ENCODE results near the gene REP15. TPM values are rescaled to one million over a fixed set of nuclear protein-coding genes. Genes with fewer than 3 reads are reported as not detected.
"Not testable (repeated sequence)": the region's sequence is repeated elsewhere in the genome, so short reads cannot be mapped to it uniquely, and the experiment has no call there.

REP15 gene
- total RNA-seq, 2 donors from 2014 or later = 1.5 to 2.7 TPM

DNA sequence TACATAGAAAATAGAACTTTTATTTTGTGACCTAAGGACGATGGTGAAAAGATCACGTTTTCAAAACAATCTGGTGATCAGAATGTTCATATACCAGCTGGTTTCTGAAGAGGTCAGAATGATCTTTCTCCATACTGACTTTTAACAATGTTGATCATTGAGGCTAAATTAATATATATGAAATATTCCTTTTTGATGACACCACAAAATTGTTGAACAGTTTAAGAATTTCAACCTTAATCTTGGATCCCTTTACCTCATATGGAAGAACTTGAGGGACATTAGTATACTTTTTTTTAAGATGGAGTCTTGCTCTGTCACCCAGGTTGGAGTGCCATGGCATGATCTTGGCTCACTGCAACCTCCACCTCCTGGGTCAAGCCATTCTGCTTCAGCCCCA, 2.8 kb upstream of the REP15 start:
- DNase-seq (ENCODE audit: low spot score) = no peak
- intact Hi-C loops (cut with DNase I) = no loop called here

DNA sequence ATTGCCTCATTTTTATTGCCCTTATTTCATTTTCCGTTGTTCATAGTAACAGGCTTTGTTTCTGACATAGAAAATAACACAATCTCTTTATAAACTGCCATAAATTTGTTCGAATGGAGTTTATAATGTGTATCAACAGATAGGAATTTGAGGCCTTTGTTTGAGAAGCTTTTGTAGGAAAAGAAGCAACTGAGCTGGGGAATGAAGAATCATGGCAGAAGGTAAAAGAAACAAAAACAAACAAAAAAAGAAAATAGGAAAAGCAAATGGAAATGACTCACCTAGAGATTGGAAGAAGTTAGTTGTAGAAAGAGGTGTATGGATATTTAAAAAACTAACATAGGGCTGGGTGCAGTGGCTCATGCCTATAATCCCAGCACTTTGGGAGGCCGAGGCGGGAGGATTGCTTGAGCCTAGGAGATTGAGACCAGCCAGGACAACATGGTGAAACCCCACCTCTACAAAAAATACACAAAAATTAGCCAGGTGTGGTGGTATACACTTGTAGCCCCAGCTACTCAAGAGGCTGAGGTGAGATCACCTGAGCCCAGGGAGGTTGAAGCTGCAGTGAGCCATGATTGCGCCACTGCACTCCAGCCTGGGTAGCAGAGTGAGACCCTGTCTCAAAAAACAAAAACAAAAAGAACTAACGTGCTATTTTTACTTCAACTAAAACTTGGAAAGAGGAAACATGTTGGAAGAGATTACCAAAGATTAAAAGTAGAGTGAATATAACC, 523 bp upstream of the REP15 start:
- intact Hi-C loops (cut with DNase I) = no loop called here
- no peak for DNase-seq (ENCODE audit: low spot score)

DNA sequence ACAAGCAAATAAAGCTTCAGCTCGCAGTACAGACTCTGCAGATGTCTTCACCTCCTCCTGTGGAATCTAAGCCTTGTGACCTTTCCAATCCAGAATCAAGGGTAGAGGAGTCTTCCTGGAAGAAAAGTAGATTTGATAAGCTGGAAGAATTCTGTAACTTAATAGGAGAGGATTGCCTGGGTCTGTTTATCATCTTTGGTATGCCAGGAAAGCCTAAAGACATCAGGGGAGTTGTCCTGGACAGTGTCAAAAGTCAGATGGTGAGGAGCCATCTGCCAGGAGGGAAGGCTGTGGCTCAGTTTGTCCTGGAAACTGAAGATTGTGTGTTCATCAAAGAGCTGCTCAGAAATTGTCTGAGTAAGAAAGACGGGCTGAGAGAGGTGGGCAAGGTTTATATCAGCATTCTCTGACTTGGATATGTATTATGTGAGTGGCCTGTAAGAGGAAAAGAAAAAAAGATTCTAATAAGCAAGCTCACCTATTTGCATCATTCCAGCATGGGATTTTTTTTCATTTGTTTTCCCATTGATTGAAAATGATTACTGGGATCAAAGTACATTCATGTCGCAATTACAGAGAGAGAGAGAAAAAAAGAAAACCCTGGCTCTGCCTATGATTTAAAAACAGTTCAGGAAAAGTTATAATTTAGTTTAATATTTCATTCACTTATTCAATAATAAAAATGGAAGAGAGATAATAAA, 767 bp downstream of the REP15 start:
- intact Hi-C loops (cut with DNase I) = no loop called here
- DNase-seq (ENCODE audit: low spot score) = no peak

DNA sequence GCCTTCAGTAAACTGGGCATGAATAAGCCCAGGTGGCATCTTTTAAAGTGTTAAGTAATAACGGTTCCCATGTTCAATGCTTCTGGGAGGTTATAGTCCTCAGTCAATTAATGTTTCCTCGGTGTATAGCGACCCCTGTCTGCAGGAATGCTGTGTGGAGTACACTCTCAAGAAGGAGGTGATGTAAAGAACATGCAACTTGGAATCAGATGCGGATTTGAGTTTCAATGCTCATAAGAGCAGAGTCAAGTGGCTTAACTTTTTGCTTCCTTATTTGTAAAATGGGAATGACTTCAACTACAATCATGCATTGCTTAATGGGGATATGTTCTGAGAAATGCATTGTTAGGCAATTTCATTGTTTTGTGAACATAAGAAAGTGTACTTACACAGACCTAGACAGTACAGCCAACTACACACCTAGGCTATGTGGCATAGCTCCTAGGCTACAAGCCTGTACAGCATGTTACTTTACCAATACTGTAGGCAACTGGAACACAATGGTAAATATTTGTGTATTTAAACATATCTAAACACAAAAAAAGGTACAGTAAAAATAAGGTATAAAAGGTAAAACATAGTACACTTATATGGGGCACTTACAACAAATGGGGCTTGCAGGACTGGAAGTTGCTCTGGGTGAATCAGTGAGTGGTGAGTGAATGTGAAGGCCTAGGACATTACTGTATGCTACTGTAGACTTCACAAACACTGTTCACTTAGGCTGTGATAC, 7.6 kb downstream of the REP15 start:
- intact Hi-C loops (cut with DNase I) = no loop called here
- no peak for DNase-seq (ENCODE audit: low spot score)

DNA sequence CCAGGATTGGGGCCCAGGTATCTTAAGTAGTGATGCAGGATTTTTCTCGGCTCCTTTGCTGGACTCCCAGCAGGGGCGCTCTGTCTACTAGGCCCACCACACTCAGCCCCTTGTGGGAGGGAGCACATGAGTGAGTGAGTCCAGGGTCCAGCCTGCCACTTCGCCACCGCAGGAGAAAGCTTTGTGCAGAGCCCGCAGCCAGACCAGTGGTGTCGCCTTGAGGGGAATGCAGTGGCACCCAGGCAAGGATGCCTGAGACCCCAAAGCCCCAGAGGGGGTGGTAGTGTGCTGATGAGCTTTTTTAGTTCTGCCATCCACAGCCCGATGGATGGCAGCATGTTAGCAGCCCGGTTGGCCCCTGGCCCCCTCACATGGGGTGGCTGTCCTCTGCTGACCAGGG, 9.0 kb downstream of the REP15 start:
- intact Hi-C loops (cut with DNase I) = no loop called here
- DNase-seq (ENCODE audit: low spot score) = no peak

DNA sequence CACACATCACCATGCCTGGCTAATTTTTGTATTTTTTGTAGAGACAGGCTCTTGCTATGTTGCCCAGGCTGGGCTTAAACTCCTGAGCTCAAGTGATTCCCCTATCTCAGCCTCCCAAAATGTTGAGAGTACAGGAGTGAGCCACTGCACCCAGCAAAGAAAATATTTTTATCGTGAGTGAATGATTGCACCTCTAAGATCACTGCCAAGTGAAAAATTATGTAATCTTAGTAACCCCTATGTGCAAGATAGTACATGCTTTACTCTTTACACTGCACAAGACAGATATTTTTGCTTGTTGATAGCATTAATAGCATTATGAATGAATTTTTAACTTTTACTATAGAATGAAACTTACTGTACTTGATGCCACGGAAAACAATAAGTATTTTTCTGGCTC, 11.0 kb downstream of the REP15 start:
- DNase-seq (ENCODE audit: low spot score) = no peak
- intact Hi-C loops (cut with DNase I) = no loop called here

DNA sequence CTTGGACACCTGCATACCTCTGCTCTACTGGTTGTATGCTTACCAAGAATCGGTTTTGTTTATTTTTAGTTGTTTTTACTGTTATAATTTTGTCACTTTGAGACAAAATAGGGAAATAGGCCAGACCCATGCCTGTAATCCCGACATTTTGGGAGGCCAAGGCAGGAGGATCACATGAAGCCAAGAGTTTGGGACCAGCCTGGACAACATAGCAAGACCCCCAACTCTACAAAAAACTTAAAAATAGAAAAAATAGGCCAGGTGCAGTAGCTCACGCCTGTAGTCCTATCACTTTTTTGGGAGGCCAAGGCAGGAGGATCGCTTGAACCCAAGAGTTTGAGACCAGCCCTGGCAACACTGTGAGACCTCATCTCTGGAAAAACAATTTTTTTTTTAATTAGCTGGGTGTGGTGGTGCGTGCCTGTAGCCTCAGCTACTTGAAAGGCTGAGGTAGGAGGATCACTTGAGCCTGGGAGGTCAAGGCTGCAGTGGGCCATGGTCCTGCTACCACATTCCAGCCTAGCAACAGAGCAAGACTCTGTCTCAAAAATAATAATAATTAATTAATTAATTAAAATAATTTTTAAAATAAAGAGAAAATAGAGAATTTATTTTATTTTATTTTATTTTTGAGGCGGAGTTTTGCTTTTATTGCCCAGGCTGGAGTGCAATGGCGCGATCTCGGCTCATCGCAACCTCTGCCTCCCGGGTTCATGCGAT, 13.1 kb downstream of the REP15 start:
- intact Hi-C loops (cut with DNase I) = no loop called here
- DNase-seq (ENCODE audit: low spot score) = no peak

DNA sequence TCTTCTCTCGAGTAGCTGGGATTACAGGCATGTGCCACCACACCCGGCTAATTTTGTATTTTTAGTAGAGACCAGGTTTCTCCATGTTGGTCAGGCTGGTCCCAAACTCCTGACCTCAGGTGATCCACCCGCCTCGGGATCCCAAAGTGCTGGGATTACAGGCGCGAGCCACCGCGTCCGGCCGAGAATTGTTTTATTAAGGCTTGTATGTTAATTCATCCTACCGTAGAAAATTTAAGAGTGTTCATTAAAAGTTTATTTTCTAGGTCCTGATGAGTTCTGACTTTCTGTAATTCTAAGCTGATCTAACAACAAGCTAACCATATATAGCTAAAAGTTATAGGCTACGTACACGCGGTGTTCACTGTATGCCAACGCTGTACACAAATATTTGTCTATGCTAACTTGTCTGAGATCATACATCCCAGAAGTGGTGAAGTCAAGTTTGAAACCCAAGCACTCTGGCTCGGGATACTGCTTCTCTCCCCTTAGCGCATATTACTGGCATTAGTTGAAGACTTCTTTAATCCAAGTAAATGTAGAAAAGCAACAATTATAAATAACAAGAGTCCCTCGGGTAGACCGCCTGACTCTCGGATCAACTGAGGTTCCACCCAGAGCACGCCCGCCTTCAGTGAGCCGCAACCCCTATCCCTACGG, 13.8 kb downstream of the REP15 start:
- no peak for DNase-seq (ENCODE audit: low spot score)
- intact Hi-C loops (cut with DNase I) = no loop called here

DNA sequence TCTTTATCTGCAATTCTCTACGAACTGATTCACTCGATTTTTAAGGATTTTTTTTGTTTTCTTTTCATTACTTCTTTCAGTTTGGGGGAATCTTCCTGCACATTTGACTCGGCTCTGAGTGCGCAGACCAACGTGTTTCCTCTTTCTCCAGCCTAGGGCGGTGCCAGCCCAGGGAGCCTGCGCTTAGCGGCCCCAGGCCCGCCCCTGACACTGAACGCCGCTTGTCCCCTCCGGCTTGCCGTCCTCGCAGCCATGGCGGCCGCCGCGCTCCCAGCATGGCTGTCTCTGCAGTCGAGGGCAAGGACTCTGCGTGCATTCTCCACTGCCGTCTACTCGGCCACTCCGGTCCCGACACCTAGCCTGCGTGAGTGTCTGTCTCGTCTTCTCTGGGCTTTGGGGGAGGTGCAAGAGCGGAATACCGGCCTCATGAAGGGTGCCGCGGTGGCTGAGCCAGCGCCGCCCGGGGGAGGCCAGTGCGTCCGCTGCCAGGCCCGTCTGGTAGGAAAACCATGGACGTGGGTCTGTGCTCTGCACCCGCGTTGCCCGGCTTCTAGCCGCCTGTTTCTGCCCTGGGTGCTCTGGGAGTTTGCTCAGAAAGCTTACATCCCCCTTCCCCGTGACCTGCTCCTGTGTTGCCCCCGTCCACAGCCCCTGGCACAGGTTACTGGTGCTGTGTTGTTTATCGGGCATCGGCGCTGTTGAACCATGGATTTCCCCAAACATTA, 14.5 kb downstream of the REP15 start, which contains the start of gene MRPS35:
Gene MRPS35 (plus strand): TSS at position 241 of the 725 bp plus-strand sequence. CDS start 12 bp downstream, at position 253.
- peak; percentile 98 for DNase-seq (ENCODE audit: low spot score)
- intact Hi-C loops (cut with DNase I) = no loop called here

DNA sequence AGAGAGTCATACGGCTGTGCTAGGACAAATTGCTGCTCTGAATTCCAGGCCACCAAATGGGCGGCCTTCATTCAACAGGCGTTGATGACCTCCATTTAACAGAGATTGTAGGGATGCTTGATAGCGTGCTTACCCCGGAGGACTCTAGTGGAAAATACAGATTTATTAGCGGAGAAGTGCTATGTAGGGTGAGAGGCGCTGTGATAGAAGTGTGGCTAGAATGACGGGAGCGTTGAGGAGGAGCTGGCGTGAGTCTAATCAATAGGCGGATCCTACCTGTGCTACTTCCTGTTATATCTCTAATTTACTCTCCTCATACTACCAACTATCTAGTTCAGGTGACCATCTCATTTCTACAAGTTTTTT, 15.1 kb downstream of the REP15 start:
- no peak for DNase-seq (ENCODE audit: low spot score)
- intact Hi-C loops (cut with DNase I) = no loop called here

DNA sequence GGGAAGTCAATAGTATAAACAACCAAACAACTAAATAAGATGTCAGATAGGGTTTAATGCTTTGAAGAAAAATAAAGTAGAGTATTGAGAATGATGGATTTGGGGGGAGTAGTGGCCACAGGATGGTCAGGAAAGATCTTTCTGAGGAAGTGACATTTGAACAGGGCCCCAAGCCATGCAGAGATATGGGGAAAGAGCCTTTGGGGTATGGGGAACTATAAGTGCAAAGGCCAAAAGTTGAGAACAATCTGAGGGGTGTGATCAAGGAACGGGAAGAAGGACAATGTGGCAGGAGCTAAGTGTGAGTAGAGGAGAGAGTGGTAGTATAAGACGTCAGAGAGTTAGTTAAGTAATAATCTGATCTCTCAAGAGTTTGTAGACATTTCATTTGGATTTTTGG, 15.7 kb downstream of the REP15 start:
- intact Hi-C loops (cut with DNase I) = no loop called here

DNA sequence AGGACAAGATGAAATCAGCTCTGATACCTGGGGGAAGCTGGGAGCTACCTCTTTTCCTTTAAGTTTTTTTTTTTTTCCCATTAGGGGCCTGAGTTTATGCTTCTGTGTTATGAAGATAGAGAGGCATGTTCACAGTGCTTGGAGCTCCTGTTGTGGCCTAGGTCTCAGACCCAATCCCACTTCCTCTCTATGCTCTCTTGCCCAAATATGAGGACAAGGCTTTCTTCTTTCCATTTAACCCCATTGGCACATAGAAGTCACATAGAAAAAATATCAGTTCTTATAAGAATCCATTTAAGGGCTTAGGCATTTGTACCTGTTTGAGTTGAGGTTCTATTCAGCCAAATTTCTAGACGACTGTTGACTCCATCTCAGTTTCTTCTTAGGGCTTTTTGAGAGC, 27.0 kb downstream of the REP15 start:
- intact Hi-C loops (cut with DNase I) = loop anchor here in 1 of 2 donors (10.0 kb wide), 1 partner anchor 92 kb away; no protein-coding TSS in a partner anchor
- no peak for DNase-seq (ENCODE audit: low spot score)

More for the DNA sequence above, 15.7 kb downstream of the REP15 start:
- no peak for DNase-seq (ENCODE audit: low spot score)

DNA sequence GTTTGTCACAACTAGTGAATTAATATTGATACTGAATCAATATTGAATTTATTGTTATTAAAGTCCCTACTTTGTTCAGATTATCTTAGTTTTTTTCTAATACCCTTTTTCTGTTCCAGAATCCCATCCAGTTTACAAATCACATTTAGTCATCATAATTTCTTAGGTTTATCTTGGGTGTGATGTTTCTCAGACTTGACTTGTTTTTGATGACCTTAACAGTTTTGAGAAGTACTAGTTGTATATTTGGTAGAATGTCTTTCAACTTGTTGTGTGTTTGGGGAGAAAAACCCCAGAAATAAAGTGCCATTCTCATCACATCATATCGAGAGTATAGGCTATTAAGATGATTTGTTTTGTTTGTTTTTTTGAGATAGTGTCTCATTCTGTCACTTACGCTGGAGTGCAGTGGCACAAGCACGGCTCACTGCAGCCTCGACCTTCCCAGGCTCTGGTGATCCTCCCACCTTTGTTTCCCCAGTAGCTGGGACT, 33.9 kb downstream of the REP15 start:
- intact Hi-C loops (cut with DNase I) = loop anchor here in 1 of 2 donors (10.0 kb wide), 1 partner anchor 85 kb away; no protein-coding TSS in a partner anchor
- no peak for DNase-seq (ENCODE audit: low spot score)

DNA sequence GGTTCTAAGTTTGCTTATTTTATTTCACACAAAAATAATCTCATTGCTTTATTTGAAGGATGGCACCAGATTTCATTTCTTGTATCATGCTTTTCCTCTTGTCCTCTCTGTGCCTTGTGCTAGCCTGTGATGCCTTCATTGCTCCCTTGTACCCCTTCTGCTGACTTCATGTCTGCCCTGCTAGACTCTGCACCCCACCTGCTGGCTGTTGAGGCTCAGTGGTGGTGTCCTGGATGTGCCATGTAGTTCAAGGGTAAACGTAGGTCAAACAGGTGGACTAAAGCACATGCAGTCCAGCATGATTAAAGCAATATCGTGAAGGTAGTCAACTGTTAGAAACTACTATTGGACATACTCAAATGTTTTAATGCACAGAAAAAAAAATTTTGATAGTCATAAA, 36.0 kb downstream of the REP15 start:
- no peak for DNase-seq (ENCODE audit: low spot score)
- intact Hi-C loops (cut with DNase I) = loop anchor here in 1 of 2 donors (10.0 kb wide), 1 partner anchor 83 kb away; no protein-coding TSS in a partner anchor

DNA sequence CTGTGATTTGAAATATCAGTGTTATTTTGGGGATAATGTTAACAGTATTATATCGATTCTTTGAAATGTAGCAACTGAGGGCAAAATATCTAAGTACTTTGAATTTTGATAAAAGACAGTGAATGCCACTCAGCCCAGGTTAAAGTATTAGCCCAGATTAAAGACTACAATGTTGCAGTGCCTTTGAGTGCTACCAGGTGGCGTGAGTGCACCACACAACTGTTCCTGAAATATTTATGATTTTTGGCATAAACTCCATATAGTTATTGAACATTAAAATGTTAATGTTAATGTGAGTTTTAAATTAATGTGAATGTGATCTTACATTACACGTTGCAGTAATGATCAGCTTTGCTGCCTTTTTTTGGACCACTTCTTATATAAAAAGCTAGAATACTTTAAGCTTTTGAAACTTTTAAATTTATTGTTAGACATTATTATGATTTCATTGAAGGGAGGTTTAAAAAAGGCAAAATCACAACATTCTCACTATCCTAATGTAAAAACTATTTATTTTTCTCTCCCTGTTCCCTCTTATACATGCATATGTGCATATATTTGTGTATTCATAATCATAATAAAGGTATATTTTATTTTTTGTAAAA, 36.9 kb downstream of the REP15 start:
- intact Hi-C loops (cut with DNase I) = loop anchor here in 1 of 2 donors (10.0 kb wide), 1 partner anchor 82 kb away; no protein-coding TSS in a partner anchor
- DNase-seq (ENCODE audit: low spot score) = no peak

DNA sequence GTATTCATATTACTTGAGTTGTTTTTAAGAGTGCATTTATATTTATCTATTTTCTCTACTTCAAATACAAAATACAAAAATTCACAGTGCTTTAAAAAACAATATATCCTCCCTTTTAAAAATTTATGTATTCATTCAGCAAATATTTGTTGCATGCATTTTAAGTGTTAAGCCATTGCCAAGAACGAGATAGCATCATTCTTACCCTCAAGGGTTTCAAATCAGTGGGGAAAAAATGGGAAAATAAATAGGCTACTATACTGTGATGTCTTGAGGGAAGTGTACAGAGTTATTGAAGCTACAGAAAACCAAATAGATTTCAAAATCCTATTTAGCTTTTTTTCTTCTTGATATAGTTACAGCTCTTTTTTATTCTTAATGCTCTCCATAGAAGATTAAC, 37.5 kb downstream of the REP15 start:
- DNase-seq (ENCODE audit: low spot score) = no peak
- intact Hi-C loops (cut with DNase I) = loop anchor here in 1 of 2 donors (10.0 kb wide), 1 partner anchor 81 kb away; no protein-coding TSS in a partner anchor

DNA sequence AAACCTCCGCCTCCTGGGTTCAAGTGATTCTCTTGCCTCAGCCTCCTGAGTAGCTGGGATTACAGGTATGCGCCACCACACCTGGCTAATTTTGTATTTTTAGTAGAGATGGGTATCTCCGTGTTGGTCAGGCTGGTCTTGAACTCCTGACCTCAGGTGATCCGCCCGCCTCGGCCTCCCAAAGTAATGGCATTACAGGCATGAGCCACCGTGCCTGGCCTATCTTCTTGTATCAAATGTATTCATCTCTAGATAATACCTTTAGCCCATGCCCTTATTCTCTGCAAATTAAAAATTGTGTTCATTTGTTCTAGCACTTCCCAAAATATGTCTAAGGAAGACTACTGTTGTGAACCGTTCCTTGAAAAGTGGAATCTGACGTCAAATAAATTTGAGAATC, 38.1 kb downstream of the REP15 start:
- DNase-seq (ENCODE audit: low spot score) = not testable (repeated sequence)
- intact Hi-C loops (cut with DNase I) = loop anchor here in 1 of 2 donors (10.0 kb wide), 1 partner anchor 80 kb away; no protein-coding TSS in a partner anchor

Data from posterior vena cava (tissue), 2 donors.